Muscle layer of duodenum (tissue), 2 donors: ENCODE results near the gene C16orf82.

Source experiments
- H3K27ac ChIP-seq: one replicate; pipeline ENCODE4 v1.7.0; 2013; ENCODE audit warnings: mild to moderate bottlenecking, low read length
- H3K27me3 ChIP-seq: one replicate; pipeline ENCODE4 v1.7.0; 2013; ENCODE audit warnings: low read depth, mild to moderate bottlenecking, control low read depth, low read length
- H3K36me3 ChIP-seq, 2 donors: one replicate each; pipeline ENCODE4 v1.7.0; 2013; ENCODE audit warnings: low read length in 2 of 2, control low read depth in 1 of 2, mild to moderate bottlenecking in 1 of 2; ENCODE audit not compliant: insufficient read depth in 2 of 2, control insufficient read depth in 1 of 2
- H3K4me1 ChIP-seq, 2 donors: one replicate each; pipeline ENCODE4 v1.7.0; 2013; ENCODE audit warnings: low read length in 2 of 2, mild to moderate bottlenecking in 2 of 2, control low read depth in 1 of 2, moderate library complexity in 1 of 2; ENCODE audit not compliant: insufficient read depth in 2 of 2, control insufficient read depth in 1 of 2
- H3K4me3 ChIP-seq, 2 donors: one replicate each; pipeline ENCODE4 v1.7.0; 2013; ENCODE audit warnings: low read length in 2 of 2, low read depth in 1 of 2, mild to moderate bottlenecking in 1 of 2
- H3K9me3 ChIP-seq, 2 donors: one replicate each; pipeline ENCODE4 v1.7.0; 2013; ENCODE audit warnings: low read length in 2 of 2, control low read depth in 1 of 2, mild to moderate bottlenecking in 1 of 2; ENCODE audit not compliant: control insufficient read depth in 1 of 2
- donor health status: healthy.

Gene C16orf82

GRCh38 chr16:27096375-27096774 is 29.6 kb downstream of the C16orf82 start:
- peaks cover 0 to 10% of the 10 kb centered on the region in 2 donors for H3K9me3 ChIP-seq
- no peak overlapping the region for H3K4me3 ChIP-seq
- no peaks in the 10 kb centered on the region for H3K36me3 ChIP-seq
- H3K27me3 ChIP-seq: no peaks in the 10 kb centered on the region
- no peak overlapping the region for H3K27ac ChIP-seq
- no peaks in the 10 kb centered on the region for H3K4me1 ChIP-seq

GRCh38 chr16:27097800-27098230 is 31.1 kb downstream of the C16orf82 start:
- Histone ChIP-seq H3K4me3 (no peak overlapping the region), H3K27me3 (no peaks in the 10 kb centered on the region), H3K9me3 (peaks cover 0 to 10% of the 10 kb centered on the region in 2 donors), H3K4me1 (no peaks in the 10 kb centered on the region), H3K36me3 (no peaks in the 10 kb centered on the region), H3K27ac (no peak overlapping the region)

DNA sequence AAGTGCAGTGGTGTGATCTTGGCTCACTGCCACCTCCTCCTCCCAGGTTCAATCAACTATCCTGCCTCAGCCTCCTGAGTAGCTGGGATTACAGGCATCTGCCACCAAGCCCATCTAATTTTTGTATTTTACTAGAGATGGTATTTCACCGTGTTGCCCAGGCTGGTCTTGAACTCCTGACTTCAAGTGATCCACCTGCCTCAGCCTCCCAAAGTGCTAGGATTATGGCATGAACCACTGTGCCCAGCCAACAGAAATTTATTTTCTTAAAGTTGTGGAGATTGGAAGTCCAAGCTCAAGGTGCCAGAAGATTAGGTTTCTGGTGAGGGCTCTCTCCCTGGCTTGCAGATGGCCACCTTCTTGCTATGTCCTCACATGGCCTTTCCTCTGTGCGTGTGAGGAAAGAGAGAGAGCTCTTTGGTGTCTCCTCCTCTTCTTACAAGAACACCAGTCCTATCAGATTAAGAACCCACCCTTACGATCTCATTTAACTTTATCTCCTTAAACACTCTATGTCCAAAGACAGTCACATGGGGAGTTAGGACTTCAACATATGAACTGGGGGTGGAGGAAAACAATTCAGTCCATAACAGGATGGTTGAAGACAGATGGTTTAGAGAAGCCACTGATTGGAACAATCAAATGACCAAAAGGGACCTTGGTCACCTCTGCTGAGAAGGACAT is 31.8 kb downstream of the C16orf82 start:
- Histone ChIP-seq H3K36me3 (no peaks in the 10 kb centered on the region), H3K9me3 (peaks cover 0 to 10% of the 10 kb centered on the region in 2 donors), H3K4me3 (no peak overlapping the region), H3K4me1 (no peaks in the 10 kb centered on the region), H3K27me3 (no peaks in the 10 kb centered on the region), H3K27ac (no peak overlapping the region)

DNA sequence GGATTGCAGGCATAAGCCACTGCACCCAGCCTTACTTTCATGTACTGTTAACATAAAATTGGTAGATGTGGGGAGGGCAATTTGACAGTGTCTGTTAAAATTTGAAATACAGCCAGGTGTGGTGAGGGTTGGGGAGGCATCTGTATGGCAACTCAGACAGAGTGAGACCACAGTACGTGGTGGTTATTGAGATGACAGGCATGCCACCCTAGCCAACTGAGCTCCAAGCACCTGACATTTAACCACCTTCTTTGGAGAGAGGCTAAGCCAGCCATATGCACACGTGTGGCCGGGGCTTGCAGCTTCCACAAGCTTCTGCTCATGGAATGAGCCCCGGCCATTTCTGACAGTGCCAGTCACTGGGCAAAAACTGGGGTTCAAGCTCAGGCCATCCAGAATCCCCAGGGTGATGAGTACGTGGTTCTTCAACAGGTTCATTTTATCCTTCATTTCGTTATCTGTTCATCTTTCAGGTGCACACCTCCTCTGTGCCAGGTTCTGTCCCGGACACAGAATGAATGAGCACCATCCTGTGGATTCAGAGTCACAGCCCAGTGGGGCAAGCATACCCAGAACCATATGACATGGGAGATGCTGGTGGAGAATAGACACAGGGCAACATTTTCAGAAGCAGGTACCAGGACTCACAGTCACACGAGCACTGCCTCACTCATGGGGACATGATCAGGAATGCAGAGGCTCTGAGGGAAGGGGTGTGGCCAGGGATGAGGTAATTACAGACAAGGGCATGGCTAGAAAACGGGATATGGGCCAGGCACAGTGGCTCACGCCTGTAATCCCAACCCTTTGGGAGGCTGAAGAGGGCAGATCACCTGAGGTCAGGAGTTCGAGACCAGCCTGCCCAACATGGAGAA is 36.2 kb downstream of the C16orf82 start:
- H3K27me3 ChIP-seq: no peaks in the 10 kb centered on the region
- no peaks in the 10 kb centered on the region for H3K36me3 ChIP-seq
- H3K27ac ChIP-seq: no peak overlapping the region
- H3K9me3 ChIP-seq: no peaks in the 10 kb centered on the region
- no peak overlapping the region for H3K4me3 ChIP-seq
- H3K4me1 ChIP-seq: no peaks in the 10 kb centered on the region

DNA sequence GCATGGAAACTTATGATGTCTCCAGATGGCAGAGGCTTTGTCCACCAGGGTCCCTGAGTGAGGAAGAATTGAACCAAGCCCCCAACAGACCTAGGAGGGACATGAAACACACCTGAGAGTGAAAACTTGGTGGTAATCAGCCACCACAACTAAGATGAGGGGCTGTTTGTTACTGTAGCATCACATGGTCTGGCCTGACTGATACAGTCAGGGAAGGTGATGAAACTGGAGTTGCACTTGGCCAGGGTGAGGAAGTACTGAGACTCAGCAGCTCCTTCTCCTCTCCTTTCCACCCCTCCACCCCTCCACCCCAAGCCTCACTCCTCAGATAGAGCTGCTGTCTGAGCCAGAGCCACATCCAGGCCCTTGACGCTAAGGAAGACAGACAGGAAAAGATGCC is 37.2 kb downstream of the C16orf82 start:
- no peak overlapping the region for H3K4me3 ChIP-seq
- no peaks in the 10 kb centered on the region for H3K4me1 ChIP-seq
- H3K9me3 ChIP-seq: no peaks in the 10 kb centered on the region
- no peaks in the 10 kb centered on the region for H3K27me3 ChIP-seq
- H3K27ac ChIP-seq: no peak overlapping the region
- no peaks in the 10 kb centered on the region for H3K36me3 ChIP-seq

DNA sequence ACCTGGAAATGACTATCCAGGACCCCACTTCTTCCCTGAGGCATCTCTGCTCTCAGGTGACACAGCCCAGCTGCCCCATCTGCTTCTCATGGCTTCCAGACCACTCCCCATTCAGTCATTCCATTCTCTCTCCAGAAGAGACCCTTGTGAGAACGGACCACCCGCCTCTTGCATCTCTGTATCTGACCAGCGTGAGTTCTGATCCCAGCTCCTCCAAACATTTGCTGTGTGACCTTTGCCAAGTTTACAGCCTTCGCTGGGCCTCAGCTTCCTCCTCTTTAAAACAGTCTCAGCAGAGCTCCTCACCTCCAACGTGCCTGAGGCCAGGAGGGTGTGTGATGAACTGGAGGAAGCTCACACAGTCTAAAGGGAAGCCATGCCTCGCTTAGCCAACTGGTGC is 39.6 kb downstream of the C16orf82 start:
- Histone ChIP-seq H3K4me3 (no peak overlapping the region), H3K27me3 (no peaks in the 10 kb centered on the region), H3K27ac (no peak overlapping the region), H3K36me3 (no peaks in the 10 kb centered on the region), H3K4me1 (peaks cover 0 to 11% of the 10 kb centered on the region in 2 donors), H3K9me3 (no peaks in the 10 kb centered on the region)

DNA sequence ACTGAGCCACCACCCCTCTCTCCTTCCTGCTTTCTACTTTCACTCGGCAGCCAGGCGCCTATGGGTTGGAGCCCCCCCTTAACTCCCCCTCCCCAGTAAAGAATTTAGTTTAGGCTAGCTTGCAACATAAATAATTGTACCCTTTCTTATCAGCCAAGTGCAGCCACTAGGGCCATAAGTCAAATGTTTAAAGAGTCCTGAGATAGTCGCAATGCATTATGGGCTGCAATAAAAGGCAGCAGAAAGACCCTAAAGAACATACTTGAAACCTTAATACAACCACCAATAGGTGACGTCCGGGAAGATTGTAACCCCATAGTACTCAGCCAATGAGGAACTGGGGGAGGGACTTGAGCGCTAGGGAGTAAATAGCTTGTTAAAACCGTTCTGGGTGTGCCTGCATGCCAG is 40.5 kb downstream of the C16orf82 start:
- Histone ChIP-seq H3K27ac (no peak overlapping the region), H3K4me1 (peaks cover 0 to 11% of the 10 kb centered on the region in 2 donors), H3K27me3 (no peaks in the 10 kb centered on the region), H3K4me3 (no peak overlapping the region), H3K9me3 (no peaks in the 10 kb centered on the region), H3K36me3 (no peaks in the 10 kb centered on the region)

DNA sequence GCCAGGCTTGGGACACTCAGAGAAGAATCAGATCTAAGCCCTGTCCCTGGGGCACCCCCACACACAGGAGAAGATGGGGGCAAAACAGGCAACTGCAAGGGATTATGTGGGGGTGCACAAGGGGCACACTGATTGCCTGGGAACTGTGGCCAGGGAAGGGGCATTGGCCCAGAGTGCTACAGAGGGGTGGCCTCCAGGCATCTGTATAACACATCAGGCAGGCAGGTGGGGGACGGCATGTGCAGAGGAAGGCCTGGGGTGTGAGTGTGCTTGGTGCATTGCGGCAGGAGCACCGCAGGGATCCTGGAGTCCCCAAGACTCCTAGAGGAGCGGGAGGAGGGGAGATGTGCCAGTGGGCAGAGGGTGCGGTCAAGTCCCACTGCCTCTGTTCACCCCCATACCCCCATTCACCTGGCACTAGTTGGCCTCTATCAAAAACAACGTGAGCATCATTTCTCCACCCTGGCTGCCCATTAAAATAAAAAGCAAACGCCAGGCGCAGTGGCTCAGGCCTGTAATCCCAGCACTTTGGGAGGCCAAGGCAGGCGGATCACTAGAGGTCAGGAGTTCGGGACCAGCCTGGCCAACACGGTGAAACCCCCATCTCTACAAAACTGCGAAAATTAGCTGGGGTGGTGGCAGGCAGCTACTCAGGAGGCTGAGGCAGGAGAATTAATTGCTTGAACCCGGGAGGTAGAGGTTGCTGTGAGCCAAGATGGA is 41.5 kb downstream of the C16orf82 start:
- peaks cover 0 to 11% of the 10 kb centered on the region in 2 donors for H3K4me1 ChIP-seq
- H3K36me3 ChIP-seq: no peaks in the 10 kb centered on the region
- H3K4me3 ChIP-seq: no peak overlapping the region
- H3K9me3 ChIP-seq: no peaks in the 10 kb centered on the region
- H3K27me3 ChIP-seq: no peaks in the 10 kb centered on the region
- no peak overlapping the region for H3K27ac ChIP-seq

DNA sequence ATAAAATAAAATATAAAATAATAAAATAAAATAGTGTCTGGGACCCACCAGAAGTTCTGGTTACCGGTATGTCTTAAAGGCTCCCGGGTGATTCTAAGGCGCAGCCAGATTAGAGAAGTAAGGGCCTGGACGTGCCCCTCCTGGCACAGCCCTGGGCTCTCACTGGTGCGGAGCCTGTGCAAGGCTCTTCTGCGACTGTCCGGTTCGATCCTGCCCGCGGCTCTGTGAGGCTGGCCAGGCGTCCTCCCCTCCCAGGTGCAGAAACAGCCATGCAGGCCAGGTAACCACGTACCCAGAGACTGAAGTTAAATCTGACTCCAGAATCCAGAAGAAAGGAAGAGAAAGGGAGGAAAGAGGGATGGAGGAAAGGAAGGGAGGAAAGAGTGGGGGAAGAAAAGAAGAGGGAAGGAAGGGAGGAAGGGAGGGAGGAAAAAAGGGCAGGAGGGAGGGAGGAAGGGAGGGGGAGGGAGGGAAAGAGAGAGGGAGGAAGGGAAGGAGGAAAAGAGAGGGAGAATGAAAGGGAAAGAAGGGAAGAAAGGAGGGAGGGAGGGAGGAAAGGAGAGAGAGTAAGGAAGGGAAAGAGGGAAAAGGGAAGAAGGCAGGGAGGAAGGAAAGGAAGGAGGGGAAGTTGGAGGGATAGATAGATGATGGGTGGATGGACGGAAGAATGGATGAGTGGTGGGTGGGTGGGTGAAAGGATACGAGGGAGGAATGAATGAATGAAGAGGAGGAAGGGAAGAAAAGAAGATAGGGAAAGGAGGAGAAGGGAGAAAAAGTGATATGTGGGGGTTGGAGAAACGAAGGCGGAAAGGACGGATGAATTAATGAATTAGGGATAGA is 42.3 kb downstream of the C16orf82 start:
- Histone ChIP-seq H3K27ac (no peak overlapping the region), H3K4me3 (peak overlapping the region in 1 of 2 donors; percentile 51)

GRCh38 chr16:27109666-27110523 is 43.2 kb downstream of the C16orf82 start:
- Histone ChIP-seq H3K27me3 (no peaks in the 10 kb centered on the region), H3K36me3 (no peaks in the 10 kb centered on the region), H3K9me3 (no peaks in the 10 kb centered on the region), H3K4me3 (peak overlapping the region in 1 of 2 donors; percentile 51), H3K27ac (no peak overlapping the region), H3K4me1 (peaks cover 0 to 11% of the 10 kb centered on the region in 2 donors)

More for the DNA sequence above, 42.3 kb downstream of the C16orf82 start:
- Histone ChIP-seq H3K4me1 (peaks cover 0 to 11% of the 10 kb centered on the region in 2 donors), H3K9me3 (no peaks in the 10 kb centered on the region), H3K36me3 (no peaks in the 10 kb centered on the region), H3K27me3 (no peaks in the 10 kb centered on the region)
